Upper lobe of right lung (tissue), 1 donor: Measurements from ENCODE around the gene CNIH3. TPM values are rescaled to one million over a fixed set of nuclear protein-coding genes. Genes with fewer than 3 reads are reported as not detected.

Experiments
- ATAC-seq: fragments of 200-7000 bp; cut with Tn5 transposase; one replicate; pipeline ENCODE4 v1.9.1; 2020; ENCODE audit warnings: mild to moderate bottlenecking, moderate library complexity
- DNase-seq: peaks from one replicate; pipeline ENCODE4 v3.0.0-alpha.2; 2020
- H3K27ac ChIP-seq: fragments of 200-600 bp; one replicate; pipeline ENCODE4 v1.8.0; 2022
- H3K27me3 ChIP-seq: fragments of 200-600 bp; one replicate; pipeline ENCODE4 v1.8.0; 2022; ENCODE audit warnings: mild to moderate bottlenecking
- H3K36me3 ChIP-seq: fragments of 200-600 bp; one replicate; pipeline ENCODE4 v1.8.0; 2022
- H3K4me1 ChIP-seq: fragments of 200-600 bp; one replicate; pipeline ENCODE4 v1.8.0; 2022
- H3K4me3 ChIP-seq: fragments of 200-600 bp; one replicate; pipeline ENCODE4 v1.8.0; 2022; ENCODE audit warnings: mild to moderate bottlenecking
- H3K9me3 ChIP-seq: fragments of 200-600 bp; one replicate; pipeline ENCODE4 v1.8.0; 2022
- CTCF ChIP-seq: fragments of 200-600 bp; IDR thresholded peaks from one replicate; pipeline ENCODE4 v1.8.0; 2022; ENCODE audit warnings: antibody characterized with exemption
- intact Hi-C: fragments of 100-400 bp; cut with DNase I; formaldehyde crosslinking; loops from one replicate; pipeline ENCODE4 v1.11.0; 2022
- total RNA-seq: library from RNA; stranded (reverse); fragmentation: NEBNext Ultra II Directional; extraction: Animal tissue kit (Norgen Biotek cat#: 25700); gene quantifications from one replicate; pipeline ENCODE4 v1.2.1, GENCODE V29; 2021
- donor health status: DM: no; HTN: yes; CAD: no; lungs with severe emphysema.

The CNIH3 gene
- total RNA-seq, 1 donor from 2014 or later: 4.8 TPM

GRCh38 chr1:224714553-224714952, 98.4 kb downstream of the CNIH3 start:
- Histone ChIP-seq H3K4me3 (no peak overlapping the region), H3K27me3 (no peaks in the 10 kb centered on the region), H3K4me1 (no peaks in the 10 kb centered on the region), H3K27ac (no peak overlapping the region), H3K9me3 (no peaks in the 10 kb centered on the region), H3K36me3 (no peaks in the 10 kb centered on the region)
- ATAC-seq (no peak), DNase-seq (no peak)
- no peak for TF ChIP-seq CTCF
- intact Hi-C loops: no loop called here

GRCh38 chr1:224718470-224719053, 102.4 kb downstream of the CNIH3 start:
- intact Hi-C loops: no loop called here
- DNase-seq (no peak), ATAC-seq (no peak)
- H3K4me3 ChIP-seq: no peak overlapping the region
- H3K36me3 ChIP-seq: no peaks in the 10 kb centered on the region
- no peaks in the 10 kb centered on the region for H3K27me3 ChIP-seq
- TF ChIP-seq CTCF: no peak
- H3K4me1 ChIP-seq: no peaks in the 10 kb centered on the region
- no peak overlapping the region for H3K27ac ChIP-seq
- H3K9me3 ChIP-seq: no peaks in the 10 kb centered on the region

- no peak overlapping the region for H3K27ac ChIP-seq
- H3K4me1 ChIP-seq: no peaks in the 10 kb centered on the region
- ATAC-seq (no peak), DNase-seq (no peak)
- intact Hi-C loops: no loop called here
- no peaks in the 10 kb centered on the region for H3K36me3 ChIP-seq
- H3K9me3 ChIP-seq: no peaks in the 10 kb centered on the region
- H3K4me3 ChIP-seq: no peak overlapping the region
- H3K27me3 ChIP-seq: no peaks in the 10 kb centered on the region
- TF ChIP-seq CTCF: no peak
Observed at GRCh38 chr1:224719716-224720115, 103.6 kb downstream of the CNIH3 start.

- H3K9me3 ChIP-seq: no peaks in the 10 kb centered on the region
- no peaks in the 10 kb centered on the region for H3K36me3 ChIP-seq
- no peaks in the 10 kb centered on the region for H3K4me1 ChIP-seq
- no peaks in the 10 kb centered on the region for H3K27me3 ChIP-seq
- TF ChIP-seq CTCF: no peak
- no peak overlapping the region for H3K27ac ChIP-seq
- no peak overlapping the region for H3K4me3 ChIP-seq
- DNase-seq (no peak), ATAC-seq (peak; percentile 70)
- intact Hi-C loops: no loop called here
Observed at GRCh38 chr1:224720216-224720615, 104.1 kb downstream of the CNIH3 start.

- H3K4me3 ChIP-seq: no peak overlapping the region
- no peaks in the 10 kb centered on the region for H3K4me1 ChIP-seq
- ATAC-seq (peak; percentile 6), DNase-seq (no peak)
- no peak overlapping the region for H3K27ac ChIP-seq
- H3K36me3 ChIP-seq: no peaks in the 10 kb centered on the region
- no peak for TF ChIP-seq CTCF
- intact Hi-C loops: no loop called here
- no peaks in the 10 kb centered on the region for H3K27me3 ChIP-seq
- H3K9me3 ChIP-seq: no peaks in the 10 kb centered on the region
Observed at GRCh38 chr1:224721000-224721399, 104.9 kb downstream of the CNIH3 start.

- ATAC-seq: no peak
- no peaks in the 10 kb centered on the region for H3K9me3 ChIP-seq
- H3K4me3 ChIP-seq: no peak overlapping the region
- no peaks in the 10 kb centered on the region for H3K36me3 ChIP-seq
- DNase-seq: no peak
- TF ChIP-seq CTCF: no peak
- H3K27me3 ChIP-seq: no peaks in the 10 kb centered on the region
- intact Hi-C loops: no loop called here
- no peak overlapping the region for H3K27ac ChIP-seq
- H3K4me1 ChIP-seq: no peaks in the 10 kb centered on the region
Observed at GRCh38 chr1:224722838-224723237, 106.7 kb downstream of the CNIH3 start.
